Glutamatergic neuron (in vitro differentiated cells): Measurements from ENCODE around the gene RTL5. TPM values are rescaled to one million over a fixed set of nuclear protein-coding genes. Genes with fewer than 3 reads are reported as not detected.

Experiments used
- DNase-seq: peaks from one replicate; pipeline ENCODE4 v3.0.0; 2022
- H3K27ac Mint-ChIP-seq: one replicate; pipeline ENCODE4 v1.8.0; 2020; ENCODE audit warnings: mild to moderate bottlenecking, mixed read lengths, inconsistent platforms; ENCODE audit not compliant: unreplicated experiment
- H3K27me3 Mint-ChIP-seq: one replicate; pipeline ENCODE4 v1.8.0; 2020; ENCODE audit warnings: mild to moderate bottlenecking, moderate library complexity, mixed read lengths, inconsistent platforms; ENCODE audit not compliant: unreplicated experiment
- H3K36me3 Mint-ChIP-seq: one replicate; pipeline ENCODE4 v1.8.0; 2020; ENCODE audit warnings: mild to moderate bottlenecking, mixed read lengths, inconsistent platforms; ENCODE audit not compliant: unreplicated experiment
- H3K4me1 Mint-ChIP-seq: one replicate; pipeline ENCODE4 v1.8.0; 2020; ENCODE audit warnings: mild to moderate bottlenecking, low read depth, mixed read lengths, inconsistent platforms; ENCODE audit not compliant: unreplicated experiment
- H3K4me3 Mint-ChIP-seq: one replicate; pipeline ENCODE4 v1.8.0; 2020; ENCODE audit warnings: mild to moderate bottlenecking, mixed read lengths, inconsistent platforms; ENCODE audit not compliant: unreplicated experiment
- H3K9me3 Mint-ChIP-seq: one replicate; pipeline ENCODE4 v1.8.0; 2020; ENCODE audit warnings: mild to moderate bottlenecking, moderate library complexity, mixed read lengths, inconsistent platforms; ENCODE audit not compliant: unreplicated experiment
- CTCF ChIP-seq: fragments of 200-600 bp; sonication (generic); IDR thresholded peaks from one replicate; pipeline ENCODE4 v1.5.0; 2021; ENCODE audit not compliant: partially characterized antibody, unreplicated experiment
- total RNA-seq: library from RNA; stranded (reverse); fragmentation: NEBNext Ultra II Directional; extraction: Animal tissue kit (Norgen Biotek cat#: 25700); gene quantifications from one replicate; pipeline ENCODE4 v1.2.1, GENCODE V29; 2021; ENCODE audit not compliant: unreplicated experiment

The RTL5 gene
- total RNA-seq, 1 donor from 2014 or later = 18.2 TPM

- no peak overlapping the region for H3K4me3 Mint-ChIP-seq
- no peak overlapping the region for H3K27ac Mint-ChIP-seq
- peaks cover 2% of the 10 kb centered on the region for H3K4me1 Mint-ChIP-seq
- H3K36me3 Mint-ChIP-seq = no peaks in the 10 kb centered on the region
- no peaks in the 10 kb centered on the region for H3K27me3 Mint-ChIP-seq
- no peaks in the 10 kb centered on the region for H3K9me3 Mint-ChIP-seq
- TF ChIP-seq CTCF = no peak
- peak; percentile 22 for DNase-seq
Measured at GRCh38 chrX:72115380-72115779, 16.3 kb downstream of the RTL5 start.

GRCh38 chrX:72114807-72115206, 16.9 kb downstream of the RTL5 start:
- no peak for DNase-seq
- TF ChIP-seq CTCF = no peak
- H3K36me3 Mint-ChIP-seq = no peaks in the 10 kb centered on the region
- no peak overlapping the region for H3K4me3 Mint-ChIP-seq
- H3K4me1 Mint-ChIP-seq = peaks cover 2% of the 10 kb centered on the region
- H3K9me3 Mint-ChIP-seq = no peaks in the 10 kb centered on the region
- no peaks in the 10 kb centered on the region for H3K27me3 Mint-ChIP-seq
- H3K27ac Mint-ChIP-seq = no peak overlapping the region

GRCh38 chrX:72114306-72114705, 17.4 kb downstream of the RTL5 start:
- no peak overlapping the region for H3K4me3 Mint-ChIP-seq
- H3K4me1 Mint-ChIP-seq = peaks cover 2% of the 10 kb centered on the region
- H3K27ac Mint-ChIP-seq = peak overlapping the region; percentile 73
- no peaks in the 10 kb centered on the region for H3K27me3 Mint-ChIP-seq
- no peak for TF ChIP-seq CTCF
- DNase-seq = no peak
- H3K36me3 Mint-ChIP-seq = no peaks in the 10 kb centered on the region
- no peaks in the 10 kb centered on the region for H3K9me3 Mint-ChIP-seq

DNA sequence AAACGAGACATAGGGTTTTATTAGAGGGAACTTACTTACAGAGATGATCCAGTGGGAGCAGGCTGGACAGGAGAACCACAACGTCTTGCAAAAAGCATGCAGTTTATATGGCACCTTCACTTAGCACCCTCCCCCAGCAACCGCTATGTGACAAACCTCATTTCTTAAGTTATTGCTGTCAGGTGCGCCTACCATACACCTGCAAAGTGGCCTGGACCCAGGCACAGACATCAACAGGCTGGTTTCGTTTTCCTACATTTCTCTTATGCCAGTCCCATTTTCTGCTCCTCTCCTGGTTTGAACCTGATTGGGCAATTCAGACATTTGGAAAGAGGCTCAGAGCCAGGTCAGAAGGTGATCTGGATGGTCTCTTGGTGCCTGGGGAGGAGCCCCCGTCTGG, 18.3 kb downstream of the RTL5 start:
- H3K27ac Mint-ChIP-seq = no peak overlapping the region
- H3K36me3 Mint-ChIP-seq = no peaks in the 10 kb centered on the region
- H3K9me3 Mint-ChIP-seq = no peaks in the 10 kb centered on the region
- no peak for DNase-seq
- no peak overlapping the region for H3K4me3 Mint-ChIP-seq
- no peak for TF ChIP-seq CTCF
- peaks cover 2% of the 10 kb centered on the region for H3K4me1 Mint-ChIP-seq
- H3K27me3 Mint-ChIP-seq = no peaks in the 10 kb centered on the region

- Mint-ChIP-seq H3K4me1 (peaks cover 7% of the 10 kb centered on the region), H3K27ac (no peak overlapping the region), H3K27me3 (no peaks in the 10 kb centered on the region), H3K36me3 (peaks cover 7% of the 10 kb centered on the region), H3K4me3 (no peak overlapping the region), H3K9me3 (peaks cover 5% of the 10 kb centered on the region)
- no peak for TF ChIP-seq CTCF
- no peak for DNase-seq
Measured at GRCh38 chrX:72110876-72111708, 20.6 kb downstream of the RTL5 start.
